ENCODE data around the gene SV2B. TPM values are rescaled to one million over a fixed set of nuclear protein-coding genes. Genes with fewer than 3 reads are reported as not detected.

The SV2B gene
- total and polyA plus RNA-seq, 8 donors = 0.53 to 11.3 (median 5.2) TPM

GRCh38 chr15:91254766-91255165, 154.7 kb downstream of the SV2B start:
- DNase-seq (no peak), ATAC-seq (no peak), FAIRE-seq (no peak)
- Histone ChIP-seq H3K4me1 (peaks cover 0 to 3% (median 0%) of the 10 kb centered on the region in 3 donors), H3K36me3 (no peaks in the 10 kb centered on the region), H3K27ac (no peak overlapping the region), H3K4me3 (no peak overlapping the region), H3K9me3 (no peaks in the 10 kb centered on the region), H3K27me3 (peaks cover 0 to 5% (median 0%) of the 10 kb centered on the region in 4 donors)
- WGBS, 2 donors = 61 to 69% methylated on average over 3 of the region's 3 CpGs
- intact Hi-C loops (cut with DNase I) = no loop called here
- TF ChIP-seq CTCF (IDR thresholded peaks at IDR 0.05) = no peak

DNA sequence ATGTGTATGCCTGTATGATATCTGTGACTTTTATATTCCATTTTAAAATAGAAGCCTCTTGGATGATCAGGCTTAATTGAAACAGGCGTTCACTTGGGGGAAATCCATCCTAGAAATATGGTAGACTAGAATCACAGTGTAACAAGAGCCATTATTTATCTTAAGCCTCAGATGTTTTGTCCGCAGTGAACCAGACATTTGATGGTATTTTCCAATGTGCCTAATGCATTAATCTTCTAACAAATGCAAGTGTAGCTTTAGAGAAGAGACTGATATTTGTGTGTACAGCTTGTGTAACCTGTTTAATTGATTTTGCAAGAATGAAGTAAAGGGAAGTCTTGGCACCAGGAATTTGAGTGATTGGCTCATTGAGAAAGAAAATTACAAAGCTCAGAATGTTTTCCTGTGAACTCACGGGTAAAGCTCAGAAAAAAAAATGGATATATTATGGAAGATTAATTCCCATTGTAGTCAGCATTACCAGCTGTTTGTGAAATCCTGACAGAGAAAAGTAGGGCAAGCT, 155.7 kb downstream of the SV2B start:
- Histone ChIP-seq H3K4me3 (no peak overlapping the region), H3K36me3 (no peaks in the 10 kb centered on the region), H3K9me3 (no peaks in the 10 kb centered on the region), H3K27me3 (peaks cover 0 to 5% (median 0%) of the 10 kb centered on the region in 4 donors), H3K4me1 (peaks cover 0 to 3% (median 0%) of the 10 kb centered on the region in 3 donors), H3K27ac (peak overlapping the region in 1 of 4 donors; percentile 4)
- intact Hi-C loops (cut with DNase I) = no loop called here
- DNase-seq = no peak
- WGBS, 2 donors = 17 to 20% methylated on average over 3 of the region's 3 CpGs
- FAIRE-seq = no peak
- no peak for TF ChIP-seq CTCF (IDR thresholded peaks at IDR 0.05)
- ATAC-seq = peak in 2 of 4 donors; percentile 37 to 63

DNA sequence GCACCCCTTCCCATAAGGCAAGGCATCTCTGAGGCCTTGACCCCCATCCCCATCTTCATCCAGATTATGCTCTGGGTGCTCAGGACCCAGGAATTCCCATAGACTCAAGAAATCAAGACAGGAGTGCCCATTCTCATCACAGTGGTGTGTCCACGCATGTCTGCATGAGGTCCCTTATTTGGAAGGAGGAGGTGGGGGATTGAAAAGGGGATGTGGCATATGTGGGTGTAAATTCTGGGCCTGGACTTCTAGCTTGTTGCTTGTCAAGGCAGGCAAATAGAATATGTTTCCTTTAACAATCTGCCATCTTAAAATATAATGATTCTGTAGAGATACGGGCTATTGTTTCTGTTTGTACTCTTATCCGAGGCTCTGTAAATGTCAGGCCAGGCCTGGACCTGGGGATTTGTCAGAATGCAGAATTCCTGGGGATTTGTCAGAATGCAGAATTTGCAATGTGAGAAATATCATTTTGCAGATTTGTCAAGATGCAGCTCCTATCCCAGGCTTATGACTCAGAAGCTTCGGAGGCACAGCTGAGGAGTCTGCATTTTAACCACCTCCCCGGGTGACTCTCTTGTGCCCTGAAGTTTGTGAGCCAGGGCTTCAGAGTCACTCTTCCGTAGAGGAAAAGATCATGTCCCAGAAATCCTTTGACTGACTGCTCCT, 157.8 kb downstream of the SV2B start:
- H3K9me3 ChIP-seq = no peaks in the 10 kb centered on the region
- peaks cover 0 to 5% (median 0%) of the 10 kb centered on the region in 4 donors for H3K27me3 ChIP-seq
- ATAC-seq (no peak), FAIRE-seq (no peak), DNase-seq (no peak)
- H3K27ac ChIP-seq = no peak overlapping the region
- peaks cover 0 to 3% (median 0%) of the 10 kb centered on the region in 3 donors for H3K4me1 ChIP-seq
- 83 to 91% methylated on average over 6 of the region's 6 CpGs for WGBS, 2 donors
- no peaks in the 10 kb centered on the region for H3K36me3 ChIP-seq
- intact Hi-C loops (cut with DNase I) = no loop called here
- TF ChIP-seq CTCF (IDR thresholded peaks at IDR 0.05) = no peak
- no peak overlapping the region for H3K4me3 ChIP-seq

- H3K4me3 ChIP-seq = no peak overlapping the region
- TF ChIP-seq CTCF (IDR thresholded peaks at IDR 0.05) = no peak
- no peak for FAIRE-seq
- no peaks in the 10 kb centered on the region for H3K36me3 ChIP-seq
- H3K27me3 ChIP-seq = peaks cover 0 to 5% (median 0%) of the 10 kb centered on the region in 4 donors
- 51 to 60% methylated on average over 6 of the region's 6 CpGs for WGBS, 2 donors
- no peaks in the 10 kb centered on the region for H3K9me3 ChIP-seq
- no peak overlapping the region for H3K27ac ChIP-seq
- no peak for ATAC-seq
- no peak for DNase-seq
- intact Hi-C loops (cut with DNase I) = no loop called here
- peaks cover 0 to 3% (median 0%) of the 10 kb centered on the region in 3 donors for H3K4me1 ChIP-seq
These were observed 158.3 kb downstream of the SV2B start for GRCh38 chr15:91258415-91258759.

DNA sequence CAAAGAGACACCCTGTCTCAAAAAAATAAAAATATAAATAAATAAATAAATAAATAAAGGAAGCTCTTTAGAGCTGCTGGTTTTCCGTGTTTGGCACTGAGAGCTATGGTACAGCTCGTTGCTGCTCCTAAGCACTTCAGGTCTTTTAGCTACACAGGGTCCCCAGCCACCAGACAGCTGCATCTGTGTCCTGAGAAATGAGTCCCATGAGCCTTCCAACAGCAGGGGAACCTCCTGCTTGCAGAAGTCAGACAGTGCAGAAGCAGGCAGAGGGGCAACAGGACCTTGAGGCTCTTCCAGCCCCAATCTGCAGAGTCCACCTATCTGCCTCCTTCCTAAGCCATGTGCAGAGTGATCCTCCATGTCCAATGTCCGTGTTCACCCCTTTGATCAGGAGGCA, 159.0 kb downstream of the SV2B start:
- ATAC-seq (no peak), FAIRE-seq (no peak), DNase-seq (no peak)
- Histone ChIP-seq H3K27ac (no peak overlapping the region), H3K36me3 (no peaks in the 10 kb centered on the region), H3K27me3 (peaks cover 0 to 5% (median 0%) of the 10 kb centered on the region in 4 donors), H3K4me1 (peaks cover 0 to 3% (median 0%) of the 10 kb centered on the region in 3 donors), H3K9me3 (no peaks in the 10 kb centered on the region), H3K4me3 (no peak overlapping the region)
- WGBS, 2 donors = 61 to 68% methylated on average over 3 of the region's 3 CpGs
- intact Hi-C loops (cut with DNase I) = no loop called here
- no peak for TF ChIP-seq CTCF (IDR thresholded peaks at IDR 0.05)
